Left lung (tissue), 14 donors: ENCODE data around the gene C11orf65. TPM values are rescaled to one million over a fixed set of nuclear protein-coding genes. Genes with fewer than 3 reads are reported as not detected.

Source experiments
- ATAC-seq: fragments of 200-7000 bp; cut with Tn5 transposase; one replicate; pipeline ENCODE4 v1.9.1; 2020; ENCODE audit warnings: moderate library complexity
- DNase-seq, 4 donors: peaks; one replicate each; pipeline ENCODE4 v3.0.0-alpha.2; 2013 to 2020
- H3K27ac ChIP-seq, 2 donors: fragments of 200-600 bp; sonication (generic) in 1 of 2; one replicate each; pipeline versions ENCODE4 v1.5.0 to v1.8.0; 2020 to 2021
- H3K27me3 ChIP-seq, 2 donors: fragments of 200-600 bp; sonication (generic) in 1 of 2; one replicate each; pipeline versions ENCODE4 v1.5.0 to v1.8.0; 2020 to 2021
- H3K36me3 ChIP-seq, 2 donors: fragments of 200-600 bp; sonication (generic) in 1 of 2; one replicate each; pipeline versions ENCODE4 v1.5.0 to v1.8.0; 2020 to 2021
- H3K4me1 ChIP-seq, 2 donors: fragments of 200-600 bp; one replicate each; pipeline ENCODE4 v1.8.0; 2021
- H3K4me3 ChIP-seq, 2 donors: fragments of 200-600 bp; sonication (generic) in 1 of 2; one replicate each; pipeline versions ENCODE4 v1.5.0 to v1.8.0; 2020 to 2021; ENCODE audit warnings: mild to moderate bottlenecking in 1 of 2
- H3K9me3 ChIP-seq, 2 donors: fragments of 200-600 bp; sonication (generic) in 1 of 2; one replicate each; pipeline versions ENCODE4 v1.5.0 to v1.8.0; 2020 to 2021
- intact Hi-C, 2 donors: fragments of 100-400 bp; cut with DNase I; formaldehyde crosslinking; loops; one replicate each; pipeline versions ENCODE4 v1.11.2 to v1.14.2; 2022
- long read RNA-seq, 12 donors: library from polyadenylated mRNA in 2 of 12; unstranded in 2 of 12; transcript quantifications; one replicate each; pipeline ENCODE4 v2.0.0 and lab custom pipeline, GENCODE V29; 2019 to 2026
- polyA plus RNA-seq, 6 donors: library from polyadenylated mRNA; unstranded; fragments of 120-200 nt; gene quantifications; one replicate each; pipeline ENCODE4 v1.2.1, GENCODE V29; 2013; ENCODE audit not compliant: insufficient read length in 6 of 6
- total RNA-seq, 2 donors: library from RNA; stranded (reverse); fragmentation: NEBNext Ultra II Directional; extraction: Animal tissue kit (Norgen Biotek cat#: 25700); gene quantifications; one replicate each; pipeline ENCODE4 v1.2.1, GENCODE V29; 2021
- TF ChIP-seq, protein P1 (sequence below), 2 donors: fragments of 200-600 bp; sonication (generic) in 1 of 2; IDR thresholded peaks; one replicate each; pipeline versions ENCODE4 v1.5.0 to v1.8.0; 2021; ENCODE audit warnings: antibody characterized with exemption in 2 of 2
- donor health status: DM: no; HTN: yes; CAD: no.
- donor health status: DM: no; HTN: no; CAD: no.

The C11orf65 gene
- total RNA-seq (under 1 TPM; 0.37 to 0.64 TPM), polyA plus RNA-seq (1 to 10 TPM; 1.1 to 2.7 (median 2.0) TPM)
- long read RNA-seq, donor 1 = 0 reads
- long read RNA-seq, donor 2 = 0 reads
- long read RNA-seq, donor 3 = 0 reads
- long read RNA-seq, donor 4, partial matches to known transcripts = 0 of 2 reads
- long read RNA-seq, donor 4, other reads (novel, unspliced or antisense) = 2 of 2 reads
- long read RNA-seq, donor 5 = 0 reads
- long read RNA-seq, donor 6 = 0 reads
- long read RNA-seq, donor 7 = 0 reads
- long read RNA-seq, donor 8 = 0 reads
- long read RNA-seq, donor 9 = 0 reads
- long read RNA-seq, donor 10 = 0 reads
- long read RNA-seq, donor 11 = 0 reads
- long read RNA-seq, donor 12 = 0 reads

- TF ChIP-seq, protein P1, sequence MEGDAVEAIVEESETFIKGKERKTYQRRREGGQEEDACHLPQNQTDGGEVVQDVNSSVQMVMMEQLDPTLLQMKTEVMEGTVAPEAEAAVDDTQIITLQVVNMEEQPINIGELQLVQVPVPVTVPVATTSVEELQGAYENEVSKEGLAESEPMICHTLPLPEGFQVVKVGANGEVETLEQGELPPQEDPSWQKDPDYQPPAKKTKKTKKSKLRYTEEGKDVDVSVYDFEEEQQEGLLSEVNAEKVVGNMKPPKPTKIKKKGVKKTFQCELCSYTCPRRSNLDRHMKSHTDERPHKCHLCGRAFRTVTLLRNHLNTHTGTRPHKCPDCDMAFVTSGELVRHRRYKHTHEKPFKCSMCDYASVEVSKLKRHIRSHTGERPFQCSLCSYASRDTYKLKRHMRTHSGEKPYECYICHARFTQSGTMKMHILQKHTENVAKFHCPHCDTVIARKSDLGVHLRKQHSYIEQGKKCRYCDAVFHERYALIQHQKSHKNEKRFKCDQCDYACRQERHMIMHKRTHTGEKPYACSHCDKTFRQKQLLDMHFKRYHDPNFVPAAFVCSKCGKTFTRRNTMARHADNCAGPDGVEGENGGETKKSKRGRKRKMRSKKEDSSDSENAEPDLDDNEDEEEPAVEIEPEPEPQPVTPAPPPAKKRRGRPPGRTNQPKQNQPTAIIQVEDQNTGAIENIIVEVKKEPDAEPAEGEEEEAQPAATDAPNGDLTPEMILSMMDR (IDR thresholded peaks at IDR 0.05) = no peak
- intact Hi-C loops = no loop called here
- Histone ChIP-seq H3K4me1 (peaks cover 4 to 11% of the 10 kb centered on the region in 2 donors), H3K4me3 (peak within 1 kb of the TSS; percentile 40 to 61), H3K27me3 (no peaks in the 10 kb centered on the region), H3K9me3 (no peaks in the 10 kb centered on the region), H3K36me3 (no peaks in the 10 kb centered on the region), H3K27ac (peak within 1 kb of the TSS; percentile 95 to 97)
- ATAC-seq (peak; percentile 99), DNase-seq (peak; percentile 96 to 99 (median 98))
Observed at GRCh38 chr11:108467091-108467823, at the start of gene C11orf65. TSS of gene C11orf65 (minus strand) at chr11:108467529. CDS start at chr11:108461559, 5,970 bp downstream.

DNA sequence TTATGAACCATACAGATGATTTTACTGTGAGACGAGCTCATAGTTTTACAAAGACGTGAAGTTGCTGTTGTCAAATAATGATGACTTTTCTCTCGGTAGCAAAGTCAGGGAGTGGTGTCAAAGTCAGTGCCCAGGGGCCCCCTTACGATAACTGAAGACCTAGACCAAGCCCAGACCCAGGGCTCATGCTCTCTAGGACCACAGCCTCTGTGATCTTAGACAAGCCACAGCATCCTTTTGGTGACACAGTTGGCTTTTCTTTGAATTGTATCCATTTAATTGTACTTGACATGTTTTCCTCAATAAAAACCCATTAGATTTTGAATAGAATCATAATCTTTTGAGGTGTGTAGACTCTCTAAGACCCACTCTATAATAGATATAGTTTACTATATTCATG lies 48.8 kb upstream of the C11orf65 start:
- TF ChIP-seq, protein P1 (IDR thresholded peaks at IDR 0.05) = no peak
- intact Hi-C loops = no loop called here
- no peak for ATAC-seq

DNA sequence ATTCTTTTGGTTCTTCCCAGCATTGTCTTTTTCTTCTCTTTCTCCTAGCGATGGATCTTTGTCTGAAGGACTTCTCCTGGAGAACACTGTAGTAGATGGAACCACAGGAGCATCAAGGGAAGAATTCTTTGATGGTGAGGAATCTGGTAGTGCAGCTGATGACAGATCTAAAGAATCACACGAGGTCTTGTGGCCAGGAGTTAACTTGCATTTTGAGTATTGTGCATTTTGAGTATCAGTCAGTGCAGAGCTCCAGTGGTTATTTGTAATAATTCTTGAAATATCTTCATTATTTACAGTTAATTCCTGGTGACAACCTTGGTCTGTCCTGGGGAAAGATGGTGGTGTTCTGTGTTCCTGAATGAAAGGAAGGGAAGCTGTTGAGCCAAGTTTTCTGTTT lies 45.4 kb upstream of the C11orf65 start:
- DNase-seq (no peak), ATAC-seq (no peak)
- intact Hi-C loops = no loop called here
- H3K4me1 ChIP-seq = no peaks in the 10 kb centered on the region
- no peak overlapping the region for H3K27ac ChIP-seq
- H3K27me3 ChIP-seq = no peaks in the 10 kb centered on the region
- H3K4me3 ChIP-seq = no peak overlapping the region
- TF ChIP-seq, protein P1 (IDR thresholded peaks at IDR 0.05) = no peak
- H3K9me3 ChIP-seq = no peaks in the 10 kb centered on the region
- H3K36me3 ChIP-seq = peaks cover 0 to 19% of the 10 kb centered on the region in 2 donors

More for the DNA sequence above, 48.8 kb upstream of the C11orf65 start:
- Histone ChIP-seq H3K27me3 (no peaks in the 10 kb centered on the region), H3K36me3 (peaks cover 0 to 19% of the 10 kb centered on the region in 2 donors), H3K9me3 (no peaks in the 10 kb centered on the region), H3K27ac (no peak overlapping the region), H3K4me1 (no peaks in the 10 kb centered on the region), H3K4me3 (no peak overlapping the region)
- DNase-seq = no peak

GRCh38 chr11:108511851-108512474 lies 44.6 kb upstream of the C11orf65 start:
- Histone ChIP-seq H3K9me3 (no peaks in the 10 kb centered on the region), H3K4me1 (no peaks in the 10 kb centered on the region), H3K36me3 (peaks cover 0 to 19% of the 10 kb centered on the region in 2 donors), H3K27me3 (no peaks in the 10 kb centered on the region), H3K4me3 (no peak overlapping the region), H3K27ac (no peak overlapping the region)
- TF ChIP-seq, protein P1 (IDR thresholded peaks at IDR 0.05) = no peak
- DNase-seq (no peak), ATAC-seq (no peak)
- intact Hi-C loops = no loop called here
